Stimulated activated CD4-positive, alpha-beta T cell treated with anti-CD3 and anti-CD28 coated beads, Interleukin-12 subunit alpha, Interleukin-12 subunit beta, amount 100 ng/mL, for 24 hours (primary cell): ENCODE results near the gene CORO1C.

ENCODE experiments used
- DNase-seq, 2 experiments: peaks; one replicate each; pipeline ENCODE4 v3.0.0-alpha.2; 2020; ENCODE audit warnings: low read depth in 2 of 2

Gene CORO1C

DNA sequence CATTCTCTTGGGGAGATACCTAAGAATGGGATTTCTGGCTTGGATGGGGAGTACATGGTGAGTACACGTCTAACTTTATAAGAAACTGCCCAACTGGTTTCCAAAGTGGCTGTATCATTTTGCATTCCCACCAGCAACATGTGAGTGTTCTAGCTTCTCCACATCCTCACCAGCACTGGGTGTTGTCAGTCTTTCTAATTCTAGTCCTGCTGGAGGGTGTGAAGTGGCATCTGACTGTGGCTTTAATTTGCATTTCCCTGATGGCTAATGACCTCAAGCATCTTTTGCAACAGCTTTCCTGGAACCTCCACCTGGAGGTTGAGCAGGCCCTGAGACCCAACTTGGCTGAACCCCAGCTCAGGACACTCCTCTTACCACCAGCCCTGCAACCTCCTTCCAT lies 115.4 kb downstream of the CORO1C start:
- no peak for DNase-seq

- DNase-seq: no peak
These were observed 116.7 kb downstream of the CORO1C start for GRCh38 chr12:108614639-108615038.

DNA sequence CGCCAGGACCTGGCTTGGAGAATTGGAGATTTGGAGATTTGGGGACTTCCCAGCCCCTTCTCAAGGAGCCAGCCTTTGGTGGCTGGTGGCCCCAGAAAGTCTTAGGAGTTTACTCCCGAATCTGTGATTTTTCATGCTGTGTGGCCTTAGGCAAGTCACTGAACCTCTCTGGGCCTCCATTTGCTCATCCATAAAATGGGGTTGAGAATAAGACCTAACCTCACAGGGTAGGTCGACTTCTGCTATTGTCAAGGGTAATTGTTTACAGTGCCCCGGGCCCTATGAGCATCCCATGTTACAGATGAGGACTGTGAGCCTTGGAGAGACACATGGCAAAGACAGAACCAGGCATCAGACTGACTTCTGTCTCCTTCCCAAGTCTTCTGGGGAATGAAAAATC lies 117.3 kb downstream of the CORO1C start:
- no peak for DNase-seq

DNA sequence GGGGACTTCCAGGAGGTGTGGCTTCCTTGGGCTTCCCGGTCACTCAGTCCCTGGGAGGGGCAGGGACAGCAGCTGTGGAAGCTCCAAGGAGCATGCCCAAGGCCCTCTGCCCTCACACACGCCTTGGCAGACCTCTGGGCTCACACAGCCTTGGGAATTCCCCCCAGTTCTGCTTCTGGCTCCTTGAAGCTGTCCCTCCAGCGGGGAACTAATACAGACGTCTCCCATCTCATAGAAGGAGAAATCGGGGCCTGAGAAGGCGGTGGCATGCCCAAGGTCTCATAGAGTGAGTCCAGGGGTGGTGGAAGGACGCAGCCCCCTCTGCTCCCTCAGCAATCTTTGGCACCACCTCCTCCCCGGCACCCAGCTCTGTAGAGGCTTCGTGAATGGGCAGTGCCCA lies 117.8 kb downstream of the CORO1C start:
- no peak for DNase-seq

DNA sequence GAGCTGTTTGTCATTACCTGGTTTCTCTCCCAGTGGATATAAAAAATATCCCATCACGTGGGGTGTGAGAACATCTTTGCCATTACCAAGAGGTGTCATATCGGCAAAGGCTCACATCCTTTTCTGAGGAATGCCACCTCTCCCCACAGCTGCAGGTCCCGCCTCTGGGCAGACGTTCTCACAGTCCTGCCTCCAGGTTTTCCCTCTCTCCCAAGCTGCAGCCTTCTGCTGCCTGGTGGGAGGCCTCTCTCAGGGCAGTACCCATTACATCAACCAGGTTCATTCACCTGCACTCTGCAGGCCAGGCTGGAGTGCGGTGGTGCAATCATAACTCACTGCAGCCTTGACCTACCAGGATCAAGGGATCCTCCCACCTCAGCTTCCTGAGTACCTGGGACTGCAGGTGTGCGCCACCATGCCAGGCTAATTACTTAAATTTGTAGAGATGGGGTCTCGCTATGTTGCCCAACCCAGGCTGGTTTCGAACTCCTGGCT lies 118.5 kb downstream of the CORO1C start:
- DNase-seq: no peak

DNA sequence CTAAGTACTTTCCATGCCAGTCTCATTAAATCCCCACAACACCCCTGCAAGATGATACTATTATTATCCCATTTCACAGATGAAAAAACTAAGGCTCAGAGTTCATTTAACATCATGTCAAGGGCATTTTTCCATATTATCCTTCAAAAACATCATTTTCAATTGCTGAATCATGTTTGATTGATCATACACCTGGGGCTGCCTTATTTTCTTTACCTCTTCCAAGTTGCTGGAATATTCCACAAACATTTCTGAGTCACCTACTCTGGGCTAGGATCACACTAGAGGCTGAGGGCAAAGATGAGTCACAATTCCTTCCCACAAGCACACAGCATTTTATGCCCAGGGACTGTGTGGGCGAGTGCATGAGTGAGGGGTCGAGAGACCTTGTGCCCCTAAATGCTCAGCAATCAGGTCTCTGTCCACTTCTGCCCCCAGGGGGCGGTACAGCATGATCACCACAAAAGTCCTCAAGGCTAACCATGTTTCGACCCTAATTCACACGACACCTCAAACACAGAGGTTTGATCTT lies 119.4 kb downstream of the CORO1C start:
- peak in 1 of 2 experiments; percentile 50 for DNase-seq

GRCh38 chr12:108610856-108611605 lies 120.3 kb downstream of the CORO1C start:
- DNase-seq: no peak

DNA sequence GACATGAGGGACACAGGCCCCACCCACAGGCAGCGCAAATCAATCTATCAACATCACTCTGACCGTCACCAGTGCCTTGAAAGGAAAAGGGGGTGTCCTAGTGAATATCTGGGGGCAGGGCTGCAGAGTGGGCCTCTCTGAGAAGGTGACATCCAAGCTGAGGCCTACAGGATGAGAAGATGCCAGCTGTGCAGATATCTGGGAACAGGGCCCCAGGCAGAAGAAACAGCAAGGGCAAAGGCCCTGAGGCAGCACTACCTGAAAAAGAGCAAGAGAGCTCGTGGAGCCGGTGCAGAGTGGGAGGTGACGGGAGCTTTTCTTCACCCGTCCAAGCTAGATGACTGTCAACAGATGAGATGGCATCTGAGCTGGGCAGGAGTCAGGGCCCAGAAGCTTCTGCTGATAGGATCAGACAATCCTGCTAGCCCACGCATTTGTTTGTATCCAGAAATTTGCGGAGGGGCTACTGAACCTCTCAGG lies 120.9 kb downstream of the CORO1C start:
- DNase-seq: no peak

GRCh38 chr12:108609537-108610335 lies 121.6 kb downstream of the CORO1C start:
- DNase-seq: no peak

DNA sequence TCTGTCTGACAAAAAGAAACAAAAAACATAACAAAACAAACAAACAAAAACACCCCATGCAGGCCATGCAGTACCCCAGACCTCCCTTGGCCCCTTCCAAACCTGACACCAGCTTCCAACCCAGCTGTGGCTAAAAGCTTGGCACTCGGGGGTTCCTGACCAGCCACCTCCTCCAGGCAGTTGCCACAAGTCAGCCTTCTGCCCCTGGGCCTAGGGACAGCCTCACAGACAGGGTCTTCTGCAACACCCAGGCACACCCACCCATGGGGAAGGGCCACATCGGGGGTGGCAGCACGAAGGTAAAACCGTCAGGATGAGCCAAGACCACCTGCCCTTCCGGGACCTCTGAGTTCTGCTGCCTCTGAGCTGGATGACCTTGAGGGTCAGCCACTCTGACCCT lies 122.7 kb downstream of the CORO1C start:
- DNase-seq: no peak

DNA sequence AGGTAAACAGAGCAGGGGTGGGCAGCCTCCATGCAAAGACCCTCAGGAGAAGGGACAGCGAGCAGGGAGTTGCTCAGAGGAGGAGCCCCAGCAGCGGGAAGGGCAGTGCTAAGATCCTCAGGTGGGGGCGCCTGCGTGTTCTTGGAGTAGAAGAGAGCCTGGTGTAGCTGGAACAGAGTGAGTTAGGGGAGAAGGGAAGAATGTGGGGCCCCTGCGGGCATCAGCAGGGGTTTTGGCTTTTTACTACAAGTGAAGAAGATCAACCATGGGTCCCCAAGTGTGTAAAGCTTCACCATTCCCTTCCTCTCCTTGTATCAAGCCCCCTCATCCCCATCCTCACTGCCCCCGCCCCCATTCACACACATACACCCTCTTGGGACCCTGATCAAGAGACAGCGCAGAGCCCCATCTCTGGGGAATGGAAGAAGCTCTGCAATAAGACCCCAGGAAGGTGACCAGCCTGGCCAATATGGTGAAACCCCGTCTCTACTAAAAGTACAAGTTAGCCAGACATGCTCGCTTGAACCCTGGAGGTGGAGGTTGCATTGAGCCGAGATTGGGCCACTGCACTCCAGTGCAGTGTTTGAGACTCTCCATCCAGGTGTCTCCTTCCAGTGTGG lies 123.2 kb downstream of the CORO1C start:
- no peak for DNase-seq

DNA sequence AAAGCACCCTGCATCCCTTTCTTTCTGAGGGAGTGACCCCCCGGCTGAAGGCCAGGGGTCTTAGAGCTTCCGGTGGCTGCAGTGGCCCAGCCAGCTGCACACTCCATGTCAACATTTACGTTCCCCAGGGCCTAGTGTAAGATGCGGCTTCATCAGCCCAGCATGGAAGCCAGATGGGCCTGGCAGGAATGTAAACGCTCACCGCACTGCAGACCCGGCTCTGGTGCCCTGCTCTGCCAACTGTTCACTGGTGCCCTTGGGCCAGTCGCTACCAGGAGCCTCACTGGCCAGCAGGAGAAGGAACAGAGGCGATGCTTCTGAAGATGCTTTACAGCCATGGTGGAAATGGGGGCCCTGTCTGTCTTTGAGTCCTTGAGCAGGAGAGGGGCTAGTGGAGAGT lies 124.8 kb downstream of the CORO1C start:
- DNase-seq: no peak

DNA sequence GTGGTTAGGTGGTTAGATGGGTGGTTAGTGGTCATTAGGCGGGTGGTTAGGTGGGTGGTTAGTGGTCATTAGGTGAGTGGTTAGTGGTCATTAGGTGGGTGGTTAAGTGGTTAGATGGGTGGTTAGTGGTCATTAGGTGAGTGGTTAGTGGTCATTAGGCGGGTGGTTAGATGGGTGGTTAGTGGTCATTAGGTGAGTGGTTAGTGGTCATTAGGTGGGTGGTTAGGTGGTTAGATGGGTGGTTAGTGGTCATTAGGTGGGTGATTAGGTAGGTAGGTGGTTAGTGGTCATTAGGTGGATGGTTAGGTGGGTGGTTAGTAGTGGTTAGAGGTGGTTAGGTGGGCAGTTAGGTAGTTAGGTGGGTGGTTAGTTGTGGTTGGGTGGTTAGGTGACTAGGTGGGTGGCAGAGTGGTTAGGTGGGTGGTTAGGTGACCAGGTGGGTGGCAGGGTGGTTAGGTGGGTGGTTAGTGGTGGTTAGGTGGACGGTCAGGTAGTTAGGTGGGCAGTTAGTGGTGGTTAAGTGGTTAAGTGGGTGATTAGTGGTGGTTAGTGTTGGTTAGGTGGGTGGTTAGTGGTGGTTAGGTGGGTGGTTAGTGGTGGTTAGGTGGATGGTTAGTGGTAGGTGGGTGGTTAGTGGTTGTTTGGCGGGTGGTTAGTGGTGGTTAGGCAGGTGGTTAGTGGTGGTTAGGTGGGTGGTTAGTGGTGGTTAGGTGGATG lies 125.5 kb downstream of the CORO1C start:
- DNase-seq: no peak

DNA sequence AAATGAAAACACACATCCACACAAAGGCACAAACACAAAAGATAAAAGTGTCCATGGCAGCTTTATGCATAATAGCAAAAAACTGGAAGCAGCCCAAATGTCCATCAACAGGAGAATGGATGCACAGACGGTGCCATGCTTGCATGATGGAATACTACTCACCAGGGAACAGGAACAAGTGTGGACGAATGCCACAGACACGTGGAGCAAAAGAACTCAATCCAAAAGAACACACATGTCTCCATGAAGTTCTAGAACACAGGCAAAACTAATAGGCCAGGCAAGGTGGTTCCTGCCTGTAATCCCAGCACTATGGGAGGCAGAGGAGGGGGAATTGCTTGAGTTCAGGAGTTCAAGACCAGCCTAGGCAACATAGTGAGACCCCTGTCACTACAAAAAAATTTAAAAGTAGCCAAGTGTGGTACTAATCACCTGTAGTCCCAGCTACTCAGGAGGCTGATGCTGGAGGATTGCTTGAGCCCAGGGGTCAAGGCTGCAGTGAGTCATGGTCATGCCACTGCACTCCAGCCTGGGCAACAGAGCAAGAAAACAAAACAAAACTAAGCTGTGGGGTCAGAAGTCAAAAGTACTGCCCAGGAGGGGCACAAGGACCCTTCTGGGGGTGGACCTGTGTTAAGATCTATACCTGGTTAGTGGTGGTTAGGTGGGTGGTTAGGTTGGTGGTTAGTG lies 126.2 kb downstream of the CORO1C start:
- DNase-seq: no peak

DNA sequence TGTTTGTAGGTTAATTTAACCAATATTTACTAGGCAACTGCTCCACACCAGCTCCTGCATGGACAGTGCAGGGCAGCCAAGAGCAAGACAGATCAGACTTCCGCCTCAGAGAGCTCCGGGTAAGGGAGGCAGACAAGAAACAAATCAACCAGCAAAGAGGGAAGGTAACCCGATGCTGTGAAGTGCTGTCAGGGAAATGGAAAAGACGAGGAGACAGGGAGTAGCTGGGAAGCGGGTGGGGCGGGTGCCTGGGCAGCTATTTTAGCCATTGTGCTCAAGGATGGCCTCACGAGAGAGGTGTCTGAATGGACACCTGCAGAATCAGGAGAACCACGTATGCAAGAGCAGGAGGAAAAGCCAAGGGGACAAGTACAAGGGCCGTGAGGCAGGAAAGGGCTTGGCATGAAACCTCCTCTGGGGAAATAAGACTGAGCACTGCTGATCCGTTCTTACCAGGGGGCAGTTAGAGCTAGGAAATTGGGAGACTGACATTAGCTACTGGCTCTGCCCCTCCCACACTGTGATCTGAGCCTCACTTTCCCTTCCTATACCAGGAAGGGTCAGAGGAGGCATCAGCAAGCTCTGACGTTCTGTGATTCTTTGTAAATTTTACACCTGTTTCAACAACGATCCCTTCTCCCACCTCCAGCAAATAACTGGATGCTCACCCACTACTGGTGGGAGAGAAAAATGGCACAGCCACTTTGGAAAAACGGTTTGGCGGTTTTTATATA lies 126.9 kb downstream of the CORO1C start:
- no peak for DNase-seq

GRCh38 chr12:108603743-108604142 lies 127.6 kb downstream of the CORO1C start:
- no peak for DNase-seq

DNA sequence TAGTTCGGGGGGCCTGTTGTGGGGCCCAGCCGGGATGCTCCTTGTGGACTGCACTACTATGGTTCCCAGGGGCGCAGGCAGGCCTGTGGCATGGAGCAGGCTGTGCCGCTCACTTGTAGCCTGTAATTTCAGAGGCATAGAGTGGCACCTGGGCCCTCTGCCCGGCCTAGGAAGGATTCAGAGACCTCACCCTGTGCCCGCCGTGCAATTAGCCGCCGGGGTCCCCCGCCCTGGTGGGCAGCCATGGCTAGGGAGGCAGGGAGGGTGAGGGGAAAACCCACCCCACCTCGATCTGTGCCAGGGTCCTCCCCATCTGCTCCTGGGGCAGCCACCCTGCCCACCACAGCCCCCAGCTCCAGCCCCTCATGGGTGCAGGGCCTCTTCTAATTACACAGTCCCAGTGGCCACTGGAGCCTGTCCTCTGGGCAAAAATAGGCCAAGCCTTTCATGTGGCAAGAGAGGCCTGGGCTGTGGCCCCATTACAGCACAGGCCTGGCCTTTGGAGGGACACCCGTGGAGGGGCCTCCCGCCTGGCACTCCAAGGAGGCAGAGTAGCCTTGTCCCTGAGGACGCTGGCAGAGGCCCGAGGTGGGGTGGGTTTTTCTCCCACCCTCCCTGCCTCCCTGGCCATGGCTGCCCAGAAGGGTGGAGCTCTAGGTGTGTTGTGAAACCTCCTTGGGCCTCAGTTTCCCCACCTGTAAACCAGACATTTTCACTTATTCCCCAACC lies 128.2 kb downstream of the CORO1C start:
- DNase-seq: no peak

GRCh38 chr12:108602209-108602705 lies 129.1 kb downstream of the CORO1C start:
- no peak for DNase-seq

DNA sequence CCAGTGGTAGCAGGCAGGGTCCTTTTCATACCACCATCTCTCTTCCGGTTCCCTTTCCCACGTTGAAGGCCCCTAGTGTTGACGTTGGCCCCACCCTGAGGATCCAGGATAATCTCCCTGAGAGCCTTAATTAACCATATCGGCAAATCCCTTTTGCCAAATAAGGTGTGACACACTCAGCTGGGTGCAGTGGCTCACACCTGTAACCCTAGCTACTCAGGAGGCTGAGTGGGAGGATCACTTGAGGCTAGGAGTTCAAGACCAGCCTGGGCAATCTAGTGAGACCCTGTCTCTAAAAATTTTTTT lies 130.7 kb downstream of the CORO1C start:
- DNase-seq: no peak
